OCI-LY7 (cell line): Measurements from ENCODE around the gene LGI1. TPM values are rescaled to one million over a fixed set of nuclear protein-coding genes. Genes with fewer than 3 reads are reported as not detected.
A peak's percentile ranks its signal among the peaks of the same experiment; 100 is the strongest.

Experiments used
- BruUV-seq: library from RNA; stranded (reverse); fragments of 400-500 nt; replicated peaks from 2 replicates; lab custom pipeline; 2021; lab: Mats Ljungman, UMichigan
- CTCF ChIA-PET: fragments of 300-600 bp; sonication (Branson Sonifier 250); formaldehyde crosslinking; loops from one replicate; lab custom pipeline; 2022; ENCODE audit warnings: antibody characterized with exemption; ENCODE audit not compliant: unreplicated experiment; lab: Charles Lee
- POLR2A ChIA-PET: fragments of 300-600 bp; sonication (Branson Sonifier 250); formaldehyde crosslinking; loops from one replicate; lab custom pipeline; 2022; ENCODE audit warnings: antibody characterized with exemption; lab: Charles Lee
- DNase-seq: peaks from one replicate; pipeline ENCODE4 v3.0.0-alpha.2; 2015; ENCODE audit warnings: low spot score
- H2AFZ ChIP-seq: fragments of 200-600 bp; sonication (generic), shearing (Covaris generic); 2 replicates; pipeline ENCODE4 v1.6.1; 2014; ENCODE audit warnings: mild to moderate bottlenecking, antibody characterized with exemption, low read length, moderate library complexity
- H3K27ac ChIP-seq: fragments of 200-600 bp; sonication (generic); 2 replicates; pipeline ENCODE4 v1.5.1; 2014; ENCODE audit warnings: mixed run types, low read depth, mild to moderate bottlenecking, moderate library complexity, low read length, inconsistent platforms; ENCODE audit not compliant: poor library complexity, severe bottlenecking
- H3K36me3 ChIP-seq: fragments of 200-600 bp; sonication (generic); 2 replicates; pipeline ENCODE4 v1.6.1; 2014; ENCODE audit warnings: mild to moderate bottlenecking, antibody characterized with exemption, low read length, moderate library complexity, mixed read lengths; ENCODE audit not compliant: insufficient read depth
- H3K4me1 ChIP-seq: fragments of 200-600 bp; sonication (generic); 2 replicates; pipeline ENCODE4 v1.5.1; 2014; ENCODE audit warnings: mild to moderate bottlenecking, low read length; ENCODE audit not compliant: insufficient read depth, poor library complexity, severe bottlenecking
- H3K4me2 ChIP-seq: fragments of 200-600 bp; sonication (generic); 2 replicates; pipeline ENCODE4 v1.6.1; 2014; ENCODE audit warnings: mild to moderate bottlenecking, low read length
- H3K4me3 ChIP-seq: fragments of 200-600 bp; sonication (generic); 2 replicates; pipeline ENCODE4 v1.5.1; 2014; ENCODE audit warnings: mild to moderate bottlenecking, low read depth, low read length; ENCODE audit not compliant: poor library complexity, severe bottlenecking
- H3K79me2 ChIP-seq: fragments of 200-600 bp; sonication (generic); 2 replicates; pipeline ENCODE4 v1.6.1; 2016; ENCODE audit warnings: low read depth, mild to moderate bottlenecking, low read length, moderate library complexity, mixed read lengths; ENCODE audit not compliant: insufficient read depth
- H3K9me2 ChIP-seq: fragments of 200-600 bp; sonication (generic); 2 replicates; pipeline ENCODE4 v1.6.1; 2016; ENCODE audit warnings: mild to moderate bottlenecking, low read length, mixed read lengths; ENCODE audit not compliant: insufficient read depth
- H3K9me3 ChIP-seq: fragments of 200-600 bp; sonication (generic); 2 replicates; pipeline ENCODE4 v1.6.1; 2014; ENCODE audit warnings: mild to moderate bottlenecking, mixed run types, low read length, mixed read lengths
- H4K20me1 ChIP-seq: fragments of 200-600 bp; sonication (generic); 2 replicates; pipeline ENCODE4 v1.6.1; 2014; ENCODE audit warnings: mild to moderate bottlenecking, antibody characterized with exemption, low read length, moderate library complexity, mixed read lengths; ENCODE audit not compliant: insufficient read depth
- EZH2phosphoT487 ChIP-seq: fragments of 200-600 bp; sonication (generic); IDR thresholded peaks from 2 replicates; pipeline ENCODE4 v1.6.1; 2018; ENCODE audit warnings: low read depth, borderline replicate concordance, mild to moderate bottlenecking, mixed run types, antibody characterized with exemption, low read length, moderate library complexity, mixed read lengths
- intact Hi-C: fragments of 100-400 bp; cut with micrococcal nuclease; formaldehyde crosslinking; loops from one replicate; pipeline ENCODE4 v1.10.0; 2022; ENCODE audit not compliant: unreplicated experiment
- total RNA-seq, 2 experiments: library from RNA; depleted of rRNA in 1 of 2; stranded (reverse); fragments of >200 nt in 1 of 2; shearing (Covaris generic) in 1 of 2; gene quantifications; 2 replicates each; pipeline ENCODE4 v1.2.3, GENCODE V29; 2014 to 2022
- TF ChIP-seq, protein P1 (sequence below): fragments of 200-600 bp; sonication (generic); conservative IDR thresholded peaks from 2 replicates; pipeline ENCODE4 v1.5.1; 2014; ENCODE audit warnings: mild to moderate bottlenecking, antibody characterized with exemption, low read length, moderate library complexity, mixed read lengths

LGI1 gene
- total RNA-seq, 2 experiments from 2014 or later, result 0.41 TPM; not detected in 1

- Histone ChIP-seq H3K36me3 (no peaks in the 10 kb centered on the region), H3K79me2 (no peaks in the 10 kb centered on the region), H4K20me1 (no peaks in the 10 kb centered on the region), H3K4me1 (no peaks in the 10 kb centered on the region), H3K9me3 (no peaks in the 10 kb centered on the region), H3K27ac (no peak overlapping the region), H3K4me3 (no peak overlapping the region), H2AFZ (no peak overlapping the region), H3K9me2 (no peaks in the 10 kb centered on the region), H3K4me2 (no peak overlapping the region)
- intact Hi-C loops, result loop anchor here (1.0 to 10.0 kb wide), 2 partner anchors 108 to 259 kb away; no protein-coding TSS in a partner anchor
- DNase-seq, result peak; percentile 56
- ChIA-PET CTCF (no interaction called here), POLR2A (no interaction called here)
- no TSS peak for BruUV-seq
- no peak for TF ChIP-seq EZH2phosphoT487
- TF ChIP-seq, protein P1, sequence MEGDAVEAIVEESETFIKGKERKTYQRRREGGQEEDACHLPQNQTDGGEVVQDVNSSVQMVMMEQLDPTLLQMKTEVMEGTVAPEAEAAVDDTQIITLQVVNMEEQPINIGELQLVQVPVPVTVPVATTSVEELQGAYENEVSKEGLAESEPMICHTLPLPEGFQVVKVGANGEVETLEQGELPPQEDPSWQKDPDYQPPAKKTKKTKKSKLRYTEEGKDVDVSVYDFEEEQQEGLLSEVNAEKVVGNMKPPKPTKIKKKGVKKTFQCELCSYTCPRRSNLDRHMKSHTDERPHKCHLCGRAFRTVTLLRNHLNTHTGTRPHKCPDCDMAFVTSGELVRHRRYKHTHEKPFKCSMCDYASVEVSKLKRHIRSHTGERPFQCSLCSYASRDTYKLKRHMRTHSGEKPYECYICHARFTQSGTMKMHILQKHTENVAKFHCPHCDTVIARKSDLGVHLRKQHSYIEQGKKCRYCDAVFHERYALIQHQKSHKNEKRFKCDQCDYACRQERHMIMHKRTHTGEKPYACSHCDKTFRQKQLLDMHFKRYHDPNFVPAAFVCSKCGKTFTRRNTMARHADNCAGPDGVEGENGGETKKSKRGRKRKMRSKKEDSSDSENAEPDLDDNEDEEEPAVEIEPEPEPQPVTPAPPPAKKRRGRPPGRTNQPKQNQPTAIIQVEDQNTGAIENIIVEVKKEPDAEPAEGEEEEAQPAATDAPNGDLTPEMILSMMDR, result peak; percentile 85
Measured at GRCh38 chr10:93813507-93814465, 56.0 kb downstream of the LGI1 start.

- DNase-seq, result peak; percentile 7
- H3K79me2 ChIP-seq, result no peaks in the 10 kb centered on the region
- no peaks in the 10 kb centered on the region for H3K4me1 ChIP-seq
- intact Hi-C loops, result loop anchor here (1.0 to 10.0 kb wide), 4 partner anchors 68 to 627 kb away; partner anchors contain the start of gene FRA10AC1
- no peak overlapping the region for H2AFZ ChIP-seq
- no peak overlapping the region for H3K4me3 ChIP-seq
- no peak overlapping the region for H3K27ac ChIP-seq
- TF ChIP-seq, protein P1, result peak; percentile 54
- no peak for TF ChIP-seq EZH2phosphoT487
- POLR2A ChIA-PET, result no interaction called here
- BruUV-seq, result no TSS peak
- no peaks in the 10 kb centered on the region for H4K20me1 ChIP-seq
- H3K9me2 ChIP-seq, result no peaks in the 10 kb centered on the region
- H3K9me3 ChIP-seq, result no peaks in the 10 kb centered on the region; the same call in 1 of the 2 replicates
- H3K4me2 ChIP-seq, result no peak overlapping the region
- CTCF ChIA-PET, result no interaction called here
- no peaks in the 10 kb centered on the region for H3K36me3 ChIP-seq
Measured at GRCh38 chr10:93815304-93816096, 57.8 kb downstream of the LGI1 start.
